HepG2 (cell line): ENCODE data around the gene ASB16. TPM values are rescaled to one million over a fixed set of nuclear protein-coding genes. Genes with fewer than 3 reads are reported as not detected.

Experiments used
- ARHGAP35 ChIP-seq: sonication (generic); formaldehyde crosslinking; IDR thresholded peaks from 2 replicates; pipeline ENCODE4 v1.9.0; 2022; ENCODE audit warnings: mild to moderate bottlenecking, inconsistent platforms, moderate library complexity, missing genetic modification reagents, borderline replicate concordance
- CENPX ChIP-seq: sonication (generic); formaldehyde crosslinking; IDR thresholded peaks from 2 replicates; pipeline ENCODE4 v1.9.0; 2021; ENCODE audit warnings: mild to moderate bottlenecking, missing genetic modification reagents, moderate library complexity
- DZIP1 ChIP-seq: sonication (generic); formaldehyde crosslinking; IDR thresholded peaks from 2 replicates; pipeline ENCODE4 v1.5.0; 2020; ENCODE audit warnings: mild to moderate bottlenecking, missing genetic modification reagents
- ELF1 ChIP-seq: sonication (generic); formaldehyde crosslinking; IDR thresholded peaks from 2 replicates; pipeline ENCODE4 v1.4.0; 2020; ENCODE audit warnings: missing genetic modification reagents
- HHEX ChIP-seq: IDR thresholded peaks from 2 replicates; pipeline ENCODE4 v1.6.1; 2016; ENCODE audit warnings: control low read depth
- JUND ChIP-seq: sonication (generic); formaldehyde crosslinking; IDR thresholded peaks from 2 replicates; pipeline ENCODE4 v1.8.0; 2022; ENCODE audit warnings: mild to moderate bottlenecking, missing genetic modification reagents
- KLF16 ChIP-seq, 2 experiments: sonication (generic) in 1 of 2; formaldehyde crosslinking in 1 of 2; IDR thresholded peaks; 2 replicates each; pipeline versions ENCODE4 v1.6.1 to v1.8.0; 2016 to 2023; ENCODE audit warnings: missing genetic modification reagents in 2 of 2, missing compliant biosample characterization in 1 of 2
- KMT2A ChIP-seq: sonication (generic); formaldehyde crosslinking; IDR thresholded peaks from 2 replicates; pipeline ENCODE4 v1.4.0; 2020; ENCODE audit warnings: missing genetic modification reagents
- NONO ChIP-seq, 2 experiments: fragments of 450-650 bp in 1 of 2; sonication (generic) in 1 of 2; formaldehyde crosslinking in 1 of 2; IDR thresholded peaks in 1 of 2; conservative IDR thresholded peaks in 1 of 2; 2 replicates each; pipeline versions ENCODE4 v1.6.1 to v1.8.0; 2017 to 2022; ENCODE audit warnings: mild to moderate bottlenecking in 1 of 2, missing genetic modification reagents in 1 of 2, moderate library complexity in 1 of 2
- PAF1 ChIP-seq: IDR thresholded peaks from 2 replicates; pipeline ENCODE4 v1.6.1; 2016; ENCODE audit warnings: missing genetic modification reagents, missing compliant biosample characterization
- PITX1 ChIP-seq: sonication (generic); formaldehyde crosslinking; IDR thresholded peaks from 2 replicates; pipeline ENCODE4 v1.5.1; 2020; ENCODE audit warnings: mild to moderate bottlenecking, missing genetic modification reagents
- TCF12 ChIP-seq, 2 experiments: fragments of 450-650 bp in 1 of 2; sonication (generic) in 1 of 2; formaldehyde crosslinking in 1 of 2; IDR thresholded peaks; 2 replicates each; pipeline versions ENCODE4 v1.6.1 to v1.8.0; 2017 to 2022; ENCODE audit warnings: antibody characterized with exemption in 1 of 2, mild to moderate bottlenecking in 1 of 2, missing genetic modification reagents in 1 of 2, moderate library complexity in 1 of 2
- YEATS4 ChIP-seq: sonication (generic); formaldehyde crosslinking; IDR thresholded peaks from 2 replicates; pipeline ENCODE4 v1.4.0; 2020; ENCODE audit warnings: missing genetic modification reagents, borderline replicate concordance
- ZFYVE20 ChIP-seq: sonication (generic); formaldehyde crosslinking; IDR thresholded peaks from 2 replicates; pipeline ENCODE4 v1.8.0; 2023; ENCODE audit warnings: low read depth, mild to moderate bottlenecking, moderate library complexity, missing genetic modification reagents, borderline replicate concordance
- ZHX2 ChIP-seq, 2 experiments: sonication (generic) in 1 of 2; formaldehyde crosslinking in 1 of 2; IDR thresholded peaks; 2 replicates each; pipeline versions ENCODE4 v1.6.1 to v1.9.0; 2014 to 2022; ENCODE audit warnings: antibody characterized with exemption in 1 of 2, borderline replicate concordance in 1 of 2, inconsistent platforms in 1 of 2, low read depth in 1 of 2, missing genetic modification reagents in 1 of 2
- ZNF101 ChIP-seq: sonication (generic); formaldehyde crosslinking; IDR thresholded peaks from 2 replicates; pipeline ENCODE4 v1.4.0; 2020; ENCODE audit warnings: mild to moderate bottlenecking, low read depth, missing genetic modification reagents, borderline replicate concordance
- ZNF251 ChIP-seq: sonication (generic); formaldehyde crosslinking; IDR thresholded peaks from 2 replicates; pipeline ENCODE4 v1.9.0; 2021; ENCODE audit warnings: mild to moderate bottlenecking, missing genetic modification reagents
- ZNF253 ChIP-seq: sonication (generic); formaldehyde crosslinking; IDR thresholded peaks from 2 replicates; pipeline ENCODE4 v1.8.0; 2022; ENCODE audit warnings: mild to moderate bottlenecking, missing genetic modification reagents, borderline replicate concordance
- ZNF326 ChIP-seq: sonication (generic); formaldehyde crosslinking; IDR thresholded peaks from 2 replicates; pipeline ENCODE4 v1.4.0; 2020; ENCODE audit warnings: missing genetic modification reagents, borderline replicate concordance
- ZNF530 ChIP-seq: sonication (generic); formaldehyde crosslinking; IDR thresholded peaks from 2 replicates; pipeline ENCODE4 v1.5.0; 2020; ENCODE audit warnings: low read depth, mild to moderate bottlenecking, missing genetic modification reagents
- ZNF777 ChIP-seq: sonication (generic); formaldehyde crosslinking; IDR thresholded peaks from 2 replicates; pipeline ENCODE4 v1.4.0; 2020; ENCODE audit warnings: missing genetic modification reagents
- ZNF841 ChIP-seq: sonication (generic); formaldehyde crosslinking; IDR thresholded peaks from 2 replicates; pipeline ENCODE4 v1.8.1; 2023; ENCODE audit warnings: missing genetic modification reagents, borderline replicate concordance
- polyA plus RNA-seq, 8 experiments: library from polyadenylated mRNA; depleted of rRNA in 3 of 8; stranded (reverse) in 7 of 8; unstranded in 1 of 8; fragments of >200 nt; fragmentation: Illumina TruSeq in 4 of 8; extraction: Trizol in 4 of 8; gene quantifications; 2 replicates each; pipeline versions ENCODE4 v1.2.1 to v1.2.3, GENCODE V29; 2011 to 2016; ENCODE audit warnings: low read depth in 4 of 8, missing spikeins in 1 of 8, mixed read lengths in 1 of 8; ENCODE audit not compliant: insufficient read depth in 1 of 8
- total RNA-seq, 5 experiments: library from RNA; depleted of rRNA; stranded (reverse); fragments of >200 nt; fragmentation: Illumina TruSeq; extraction: Trizol; gene quantifications; 2 replicates each; pipeline ENCODE4 v1.2.3, GENCODE V29; 2016; ENCODE audit warnings: low read depth in 1 of 5

ASB16 gene
- total and polyA plus RNA-seq, 2 of the 13 experiments (the other 11 are each of a cell fraction or from before 2014, with no cell fraction given), result 0.07 TPM; not detected in 1

GRCh38 chr17:44122816-44123355, 47.6 kb upstream of the ASB16 start (continued):
- TF ChIP-seq ZHX2 (IDR thresholded peaks at IDR 0.05; ENCODE audit: low read depth) (no peak), ZHX2 (CRISPR knock-in tag; IDR thresholded peaks at IDR 0.05; ENCODE audit: borderline replicate concordance) (no peak), JUND (no peak), YEATS4 (CRISPR knock-in tag) (no peak), CENPX (CRISPR knock-in tag) (no peak), ARHGAP35 (CRISPR knock-in tag) (no peak), ZNF530 (CRISPR knock-in tag) (no peak), KMT2A (no peak), DZIP1 (CRISPR knock-in tag) (no peak), ZNF326 (CRISPR knock-in tag) (no peak), PAF1 (no peak), ZNF841 (CRISPR knock-in tag) (no peak), TCF12 (IDR thresholded peaks at IDR 0.05) (no peak), TCF12 (CRISPR knock-in tag; IDR thresholded peaks at IDR 0.05) (no peak; the same call in 1 of the 2 replicates), ZFYVE20 (no peak), HHEX (CRISPR knock-in tag) (no peak), ZNF101 (no peak), NONO (IDR thresholded peaks at IDR 0.05) (no peak), NONO (CRISPR knock-in tag; conservative IDR thresholded peaks at IDR 0.05) (no peak), ZNF251 (CRISPR knock-in tag) (no peak), KLF16 (CRISPR knock-in tag; IDR thresholded peaks at IDR 0.05) (no peak), PITX1 (CRISPR knock-in tag) (no peak), ELF1 (CRISPR knock-in tag) (no peak), ZNF253 (no peak), ZNF777 (CRISPR knock-in tag) (no peak)
